Activated CD4-positive, alpha-beta T cell treated with anti-CD3 and anti-CD28 coated beads, Interleukin-2, amount 50 U/mL, for 4 hours (primary cell): ENCODE results near the gene RTN4IP1.

ENCODE experiments used
- DNase-seq, 2 experiments: peaks; one replicate each; pipeline ENCODE4 v3.0.0-alpha.2; 2020

Gene RTN4IP1, protein sequence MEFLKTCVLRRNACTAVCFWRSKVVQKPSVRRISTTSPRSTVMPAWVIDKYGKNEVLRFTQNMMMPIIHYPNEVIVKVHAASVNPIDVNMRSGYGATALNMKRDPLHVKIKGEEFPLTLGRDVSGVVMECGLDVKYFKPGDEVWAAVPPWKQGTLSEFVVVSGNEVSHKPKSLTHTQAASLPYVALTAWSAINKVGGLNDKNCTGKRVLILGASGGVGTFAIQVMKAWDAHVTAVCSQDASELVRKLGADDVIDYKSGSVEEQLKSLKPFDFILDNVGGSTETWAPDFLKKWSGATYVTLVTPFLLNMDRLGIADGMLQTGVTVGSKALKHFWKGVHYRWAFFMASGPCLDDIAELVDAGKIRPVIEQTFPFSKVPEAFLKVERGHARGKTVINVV

DNA sequence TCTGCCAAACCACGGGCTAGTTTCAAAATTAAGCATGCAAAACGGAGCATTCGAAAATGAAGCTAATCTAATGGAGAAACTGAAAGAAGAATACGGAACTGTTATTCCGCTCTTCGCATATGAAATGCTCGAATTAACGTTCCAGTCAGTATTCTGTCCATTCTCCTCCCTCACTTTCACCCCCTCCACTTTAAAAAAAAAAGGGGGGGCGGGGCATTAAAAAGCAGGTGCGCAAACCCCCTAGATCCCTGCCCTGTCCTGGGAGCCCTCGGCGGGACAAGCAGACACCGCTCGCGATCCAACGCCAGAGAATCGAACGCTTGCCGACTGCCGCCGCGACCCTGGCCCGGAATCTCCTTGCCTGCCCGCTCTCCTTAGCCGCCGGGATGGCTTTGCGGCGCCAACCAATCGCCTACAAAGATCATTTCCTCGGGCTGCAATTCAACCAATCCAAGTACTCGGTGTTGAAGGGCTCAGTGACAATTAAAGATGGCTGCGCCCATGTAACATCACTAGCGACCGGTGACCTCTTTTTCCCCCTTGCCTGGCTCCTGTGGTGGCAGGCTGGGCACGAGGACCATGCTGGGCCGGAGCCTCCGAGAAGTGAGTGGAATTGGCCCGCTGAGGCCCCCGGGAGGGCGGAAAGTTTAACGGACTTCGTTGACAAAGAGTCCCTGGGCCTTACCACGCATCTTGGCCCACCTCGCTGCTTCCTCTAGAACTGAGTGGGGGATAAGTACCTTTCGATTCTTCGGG, at the start of gene RTN4IP1, which contains the start of gene QRSL1:
RTN4IP1 (minus strand) TSS at position 396 of the 756 bp plus-strand sequence. CDS start 477 bp downstream, outside the sequence.
QRSL1 (plus strand) TSS at position 476 of the 756 bp plus-strand sequence; CDS start at position 580, 104 bp downstream.
- DNase-seq, result peak; percentile 78 to 80

DNA sequence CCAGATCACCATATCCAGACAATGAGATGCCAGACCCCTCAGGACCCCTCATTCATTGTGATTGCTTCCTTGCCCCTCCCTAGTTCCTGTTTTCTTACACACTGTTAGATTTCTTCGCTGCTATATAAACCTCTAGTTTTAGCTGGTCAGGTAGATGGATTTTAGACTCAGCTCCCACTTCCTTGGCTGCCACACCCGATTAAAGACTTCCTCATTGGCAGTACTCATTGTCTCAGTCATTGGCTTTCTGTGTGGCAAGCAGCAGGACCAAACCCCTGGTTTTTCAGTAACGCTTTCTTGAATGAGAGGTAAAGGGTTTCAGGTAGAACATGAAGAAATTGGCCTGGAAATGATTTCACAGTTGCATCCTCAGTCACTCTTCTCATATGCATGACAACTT, 48.0 kb upstream of the RTN4IP1 start:
- no peak for DNase-seq

DNA sequence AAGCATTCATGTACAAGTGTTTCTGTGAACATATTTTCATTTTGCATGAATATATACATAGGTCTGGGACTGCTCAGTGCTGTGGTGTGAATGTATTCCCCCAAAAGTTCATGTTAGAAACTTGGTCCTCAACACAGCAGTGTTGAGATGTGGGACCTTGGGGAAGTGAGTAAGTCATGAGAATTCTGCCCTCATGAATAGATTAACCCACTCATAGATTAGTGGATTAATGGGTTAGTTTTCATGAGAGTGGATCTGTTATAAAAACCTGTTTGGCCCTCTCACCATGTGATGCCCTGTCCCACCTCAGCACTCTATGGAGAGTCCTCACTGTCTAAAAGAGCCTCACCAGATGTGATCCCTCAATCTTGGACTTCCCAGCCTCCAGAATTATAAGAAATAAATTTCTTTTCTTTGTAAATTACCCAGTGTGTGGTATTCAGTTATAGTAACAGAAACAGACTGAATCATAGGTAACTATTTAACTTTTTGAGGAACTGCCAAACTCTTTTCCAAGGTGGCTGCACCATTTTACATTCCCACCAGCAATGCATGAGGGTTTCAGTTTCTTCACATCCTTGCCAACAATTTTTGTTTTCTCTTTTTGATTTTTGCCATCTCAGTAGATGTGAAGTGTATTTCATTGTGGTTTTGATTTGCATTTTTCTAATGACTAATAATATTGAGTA, 45.4 kb upstream of the RTN4IP1 start:
- no peak for DNase-seq

DNA sequence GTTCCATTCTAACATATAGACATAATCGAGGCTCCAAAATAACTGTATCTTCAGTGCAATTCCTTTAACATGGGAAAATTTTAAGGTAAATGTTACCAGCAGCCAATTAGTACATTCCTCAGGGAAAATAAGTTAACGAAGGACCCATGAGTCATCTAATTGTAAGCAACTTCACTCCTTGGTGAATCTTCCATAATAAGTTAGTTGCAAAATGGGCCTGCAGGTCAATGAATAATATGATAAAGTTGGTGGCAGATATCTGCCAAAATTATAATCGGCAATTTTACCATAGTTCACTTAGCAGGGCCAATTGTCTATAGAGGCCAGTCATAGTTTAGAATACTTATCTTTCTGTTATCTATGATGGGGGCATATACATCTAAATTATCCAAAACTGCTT, 42.4 kb upstream of the RTN4IP1 start:
- DNase-seq, result no peak

DNA sequence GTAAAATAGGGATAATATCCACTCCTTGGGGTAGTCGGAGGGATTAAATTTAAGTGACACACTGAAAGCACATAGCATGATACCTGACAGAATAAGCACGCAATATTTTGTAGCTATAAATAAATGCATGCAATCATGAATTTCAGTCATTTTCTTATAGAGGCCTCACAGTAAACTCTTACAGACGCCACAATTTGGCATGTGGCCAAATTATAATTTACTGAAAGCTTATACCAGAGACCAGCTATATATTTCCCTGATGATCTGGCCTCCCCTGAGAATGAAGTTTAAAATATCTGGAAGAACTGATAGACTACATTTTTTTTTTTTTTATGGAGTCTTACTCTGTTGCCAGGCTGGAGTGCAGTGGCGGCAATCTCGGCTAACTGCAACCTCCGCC, 40.9 kb upstream of the RTN4IP1 start:
- DNase-seq, result no peak

DNA sequence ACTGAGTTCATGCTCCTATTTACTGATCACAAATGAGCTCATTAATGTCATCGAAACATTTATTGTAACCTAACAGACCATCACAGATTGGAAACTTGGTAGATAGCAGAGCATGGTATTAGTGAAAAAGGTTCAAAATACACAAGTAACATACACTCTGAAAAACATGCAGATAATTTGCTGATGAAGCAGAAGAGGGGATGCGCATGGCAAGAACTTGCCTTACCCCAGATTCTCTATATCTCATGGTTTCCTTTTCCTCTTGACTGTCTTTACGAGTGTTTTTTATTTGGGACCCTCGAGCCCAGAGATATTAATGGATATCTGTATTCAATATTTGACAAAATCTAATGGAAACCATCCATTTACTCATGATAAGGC, 37.7 kb upstream of the RTN4IP1 start:
- DNase-seq, result no peak

DNA sequence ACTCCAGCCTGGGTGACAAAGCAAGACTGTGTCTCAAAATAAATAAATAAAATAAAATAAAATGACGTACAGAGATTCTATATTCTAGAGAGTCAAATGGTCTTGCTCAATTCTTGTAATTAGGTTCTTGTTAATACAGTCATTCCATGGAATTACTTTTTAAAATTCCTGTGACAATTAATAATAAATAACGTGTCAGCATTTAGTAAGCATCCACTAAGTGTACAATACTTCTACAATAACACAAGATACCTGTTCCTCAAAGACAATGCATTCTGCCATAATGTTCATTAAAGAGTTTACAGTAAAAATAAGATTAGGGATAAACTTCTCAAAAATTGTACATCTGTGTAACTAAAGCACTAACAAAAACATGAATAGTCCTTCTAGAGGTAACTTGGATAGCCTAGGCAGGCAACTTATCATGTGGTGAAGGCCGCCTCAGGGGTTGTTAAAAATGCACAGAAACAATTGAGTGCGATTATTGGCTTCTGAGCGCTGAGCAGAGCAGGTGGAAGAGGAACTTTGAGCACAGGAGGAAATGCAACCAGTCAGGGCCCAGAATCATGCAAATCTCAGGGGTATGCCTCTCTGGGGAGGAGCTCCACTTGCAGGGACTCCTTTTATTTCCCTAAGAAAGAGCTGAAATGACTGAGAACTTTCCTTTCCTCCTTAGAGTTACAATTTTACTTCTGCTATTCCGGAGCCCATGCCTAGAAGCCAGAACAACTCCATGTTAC, 37.2 kb upstream of the RTN4IP1 start:
- no peak for DNase-seq

DNA sequence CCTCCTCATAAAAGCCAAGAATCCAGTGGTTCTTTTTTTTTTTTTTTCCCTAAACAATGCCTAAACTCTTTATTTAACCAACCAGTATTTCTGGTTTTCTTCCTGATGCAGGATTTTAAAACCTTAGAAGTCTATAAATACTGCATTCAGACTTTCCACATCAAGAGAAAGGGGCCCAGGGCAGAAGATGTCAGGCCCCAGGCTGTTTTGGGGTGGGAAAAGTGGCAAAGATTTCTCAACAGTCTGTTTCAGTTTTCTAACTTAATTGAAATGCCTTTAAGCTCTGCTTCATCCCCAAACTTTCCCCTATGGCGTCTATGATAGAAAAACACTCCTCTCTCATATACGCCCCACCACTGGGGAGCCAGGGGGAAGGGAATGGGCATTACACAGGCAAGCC, 33.2 kb upstream of the RTN4IP1 start:
- no peak for DNase-seq

DNA sequence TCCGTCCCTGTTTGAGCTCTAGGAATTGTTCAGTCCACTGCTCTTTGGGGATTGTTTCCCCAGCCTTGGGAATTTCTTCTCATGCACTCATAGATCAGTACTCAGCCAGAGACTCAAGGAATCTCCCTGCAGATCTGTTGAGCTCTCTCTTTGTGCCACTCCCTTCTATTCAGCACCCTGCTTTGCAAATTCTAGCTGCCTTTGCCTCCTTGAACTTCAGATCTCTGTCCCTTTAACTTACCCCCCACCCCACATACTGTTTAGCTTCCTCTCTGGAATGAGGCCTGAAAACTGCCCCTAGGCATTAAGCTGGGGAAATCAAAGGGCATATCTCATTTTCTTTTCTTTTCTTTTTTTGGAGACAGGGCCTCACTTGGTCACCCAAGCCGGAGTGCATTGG, 30.6 kb upstream of the RTN4IP1 start:
- no peak for DNase-seq

DNA sequence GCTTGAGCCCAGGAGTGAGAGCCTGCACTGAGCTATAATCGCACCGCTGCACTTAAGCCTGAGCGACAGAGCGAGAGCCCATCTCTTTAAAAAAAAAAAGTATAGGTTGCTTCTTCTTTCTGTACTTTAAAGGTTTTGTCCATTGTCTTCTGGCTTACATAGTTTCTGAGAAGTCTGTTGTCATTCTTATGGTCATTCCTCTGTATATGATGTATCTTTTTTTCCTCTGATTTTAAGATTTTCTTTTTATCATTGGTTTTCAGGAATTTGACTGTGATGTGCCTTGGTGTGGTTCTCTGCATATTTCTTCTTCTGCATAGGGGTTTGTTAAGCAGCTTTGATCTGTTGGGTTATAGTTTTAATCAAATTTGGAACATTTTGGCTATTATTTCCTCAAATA, 29.2 kb upstream of the RTN4IP1 start:
- DNase-seq, result no peak

DNA sequence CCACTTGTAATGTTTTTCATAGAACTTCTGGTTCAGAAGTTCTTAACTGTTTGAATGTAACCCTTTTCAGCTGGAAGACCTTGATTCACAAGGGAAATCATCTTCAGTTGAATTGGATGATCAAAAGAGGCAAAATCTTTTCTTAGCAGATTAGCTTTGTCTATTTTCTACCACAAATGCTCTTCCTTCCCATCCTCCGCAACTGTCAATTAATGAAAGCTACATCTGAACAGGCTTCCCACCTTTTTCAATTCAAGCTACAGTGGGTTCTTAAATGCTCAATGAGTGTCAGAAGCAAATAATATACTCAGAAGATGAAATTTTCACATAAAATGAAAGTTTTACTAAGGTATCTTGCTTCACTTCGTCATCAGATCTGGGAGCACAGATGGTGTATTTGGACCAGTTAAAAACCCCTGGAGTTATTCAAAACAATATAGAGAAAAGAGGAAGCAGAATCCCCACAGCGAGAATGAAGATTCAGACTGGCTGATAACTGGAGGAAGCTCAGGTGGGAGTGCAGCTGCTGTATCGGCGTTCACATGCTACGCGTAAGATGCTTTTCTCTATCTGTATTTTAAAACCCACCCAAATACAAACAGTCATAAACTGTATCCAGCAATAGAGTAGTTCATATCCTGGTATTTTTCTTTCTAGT, 19.5 kb upstream of the RTN4IP1 start:
- DNase-seq, result no peak

DNA sequence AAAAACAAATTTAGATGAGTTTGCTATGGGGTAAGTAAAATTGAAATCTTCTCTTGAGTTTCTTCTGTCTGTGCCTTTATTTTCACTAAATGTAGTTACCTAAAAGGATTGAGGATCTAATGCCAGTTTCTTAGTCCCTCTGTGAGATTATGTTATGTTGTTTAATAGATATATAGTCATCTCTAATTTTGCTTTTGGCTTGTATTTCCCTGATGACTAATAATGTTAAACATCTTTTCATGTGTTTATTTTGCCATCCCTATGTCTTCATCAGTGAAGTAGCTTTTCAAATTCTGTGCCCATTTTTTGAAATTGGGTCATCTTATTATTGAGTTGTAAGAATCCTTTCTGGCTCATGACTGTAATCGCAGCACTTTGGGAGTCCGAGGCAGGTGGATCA, 13.8 kb upstream of the RTN4IP1 start:
- DNase-seq, result no peak

DNA sequence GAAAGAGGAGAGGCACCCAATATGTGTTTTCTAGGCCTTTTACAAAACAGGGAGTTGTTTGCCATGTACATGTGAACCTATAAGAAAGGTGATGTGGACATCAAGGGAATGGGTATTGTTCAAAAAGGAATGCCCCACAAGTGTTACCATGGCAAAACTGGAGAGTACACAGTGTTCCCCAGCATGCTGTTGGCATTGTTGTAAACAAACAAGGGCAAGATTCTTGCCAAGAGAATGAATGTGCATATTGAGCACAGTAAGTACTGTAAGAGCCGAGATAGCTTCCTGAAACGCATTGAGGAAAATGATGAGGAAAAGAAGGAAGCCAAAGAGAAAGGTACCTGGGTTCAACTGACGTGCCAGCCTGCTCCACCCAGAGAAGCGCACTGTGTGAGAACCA, 13.2 kb upstream of the RTN4IP1 start:
- DNase-seq, result no peak

DNA sequence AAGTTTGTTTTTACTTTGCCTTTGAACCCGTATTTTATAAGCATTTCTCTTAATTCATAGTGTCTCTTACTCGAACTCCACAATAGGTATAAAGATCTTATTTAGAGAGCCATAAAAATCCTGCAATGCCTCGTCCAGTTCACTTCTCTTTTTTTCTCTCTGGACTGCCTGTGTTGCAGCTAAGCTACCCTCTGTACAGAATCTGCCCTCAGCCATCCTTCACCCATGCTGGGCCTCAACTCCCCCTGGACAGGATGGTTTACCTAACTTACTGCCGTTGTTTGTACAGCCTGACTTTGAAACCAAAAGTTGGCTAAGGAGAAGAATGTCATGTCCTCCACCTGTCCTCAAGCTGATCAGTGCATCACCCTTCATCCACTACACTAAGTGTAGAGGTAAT, 10.5 kb upstream of the RTN4IP1 start:
- no peak for DNase-seq

DNA sequence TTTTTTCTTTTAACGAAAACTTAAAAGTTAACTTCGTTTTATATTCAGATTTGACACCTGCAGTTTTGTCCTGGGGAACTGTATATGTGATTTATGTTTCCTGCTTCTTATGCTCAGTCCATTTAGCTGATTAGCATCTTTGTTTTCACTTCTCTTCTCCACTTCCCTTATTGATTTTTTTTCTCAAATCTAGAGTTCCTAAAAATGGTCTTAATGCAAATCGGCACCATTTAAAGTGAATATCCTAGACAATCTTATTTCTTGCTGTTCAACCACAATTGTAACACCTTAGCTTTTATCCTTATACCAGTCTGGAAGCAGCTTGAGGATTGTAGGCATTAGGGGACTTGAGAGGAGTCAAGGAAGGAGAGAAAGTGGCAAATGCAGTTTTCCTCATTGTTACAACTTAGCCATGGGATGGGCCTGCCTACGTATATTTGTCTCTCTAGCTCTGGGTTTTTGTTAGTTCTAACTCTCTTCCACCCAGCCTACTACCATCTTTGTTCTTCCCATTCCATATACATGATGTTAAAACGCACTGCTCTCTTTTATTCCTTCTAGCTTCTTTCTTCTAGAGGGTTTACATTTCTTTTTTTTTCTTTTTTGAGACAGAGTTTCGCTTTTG, 8.5 kb upstream of the RTN4IP1 start:
- no peak for DNase-seq

DNA sequence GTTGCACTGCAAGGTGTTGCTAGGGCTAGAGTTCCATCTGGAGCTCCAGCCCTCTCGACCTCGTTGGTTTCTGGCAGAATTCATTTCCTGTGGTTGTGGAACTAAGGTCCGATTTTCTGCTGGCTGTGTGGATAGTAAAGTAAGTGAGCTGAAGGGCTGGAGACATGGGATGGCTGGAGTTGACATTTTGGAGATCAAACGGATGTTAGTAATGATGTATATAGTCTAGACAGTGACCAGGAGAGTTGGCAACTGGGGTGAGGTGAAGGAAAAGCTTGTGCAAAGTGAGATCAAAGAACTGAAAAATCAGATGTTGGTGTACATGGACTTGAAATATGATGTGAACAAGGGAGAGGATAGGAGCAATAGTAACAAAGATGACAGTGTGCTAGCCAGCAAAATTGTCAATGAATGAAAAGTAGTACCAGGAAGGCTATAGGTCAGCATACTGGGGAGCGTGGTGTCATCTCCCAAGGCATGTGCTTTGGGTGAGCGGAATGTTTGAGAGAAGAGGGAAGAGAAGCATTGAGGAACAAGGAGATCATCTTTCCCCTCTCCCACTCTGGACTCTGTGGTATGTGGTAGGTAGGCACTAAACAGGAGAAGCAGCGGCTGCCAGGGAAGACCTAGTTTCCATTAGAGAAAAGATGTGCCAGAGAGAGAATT, 7.9 kb upstream of the RTN4IP1 start:
- DNase-seq, result no peak

DNA sequence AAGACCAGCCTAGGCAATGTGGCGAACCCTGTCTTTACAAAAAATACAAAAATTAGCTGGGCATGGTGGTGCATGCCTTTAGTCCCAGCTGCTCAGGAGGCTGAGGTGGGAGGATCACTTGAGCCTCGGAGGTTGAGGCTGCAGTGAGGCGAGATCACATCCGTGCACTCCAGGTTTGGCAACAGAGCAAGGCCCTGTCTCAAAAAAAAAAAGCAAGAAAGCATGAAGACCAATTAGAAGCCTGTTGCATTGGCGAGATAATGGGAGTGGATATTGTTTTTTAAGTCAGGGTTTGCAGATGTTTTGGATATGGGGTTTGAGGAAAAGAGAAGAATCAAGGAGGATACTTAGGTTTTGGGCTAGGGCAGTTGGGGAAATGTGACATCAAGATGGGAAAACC, 5.3 kb upstream of the RTN4IP1 start:
- no peak for DNase-seq

DNA sequence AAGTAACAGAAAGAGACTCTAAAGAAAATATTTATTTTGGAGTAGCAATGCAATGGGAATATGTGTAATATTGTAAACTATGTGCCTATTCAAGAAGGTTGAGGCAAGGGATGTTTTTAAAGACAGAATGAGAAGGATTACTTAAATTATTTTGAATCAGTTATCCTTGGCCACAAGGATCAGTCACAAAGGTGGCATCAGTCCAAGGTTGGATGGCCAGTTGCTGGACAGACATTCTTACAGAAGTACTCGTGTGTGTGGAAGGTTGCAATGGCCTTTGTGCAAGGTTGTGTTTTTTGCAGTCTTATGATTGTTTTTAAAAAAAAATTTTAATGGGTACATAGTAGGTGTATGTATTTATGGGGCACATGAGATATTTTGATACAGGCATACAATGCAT, 2.0 kb upstream of the RTN4IP1 start:
- no peak for DNase-seq

DNA sequence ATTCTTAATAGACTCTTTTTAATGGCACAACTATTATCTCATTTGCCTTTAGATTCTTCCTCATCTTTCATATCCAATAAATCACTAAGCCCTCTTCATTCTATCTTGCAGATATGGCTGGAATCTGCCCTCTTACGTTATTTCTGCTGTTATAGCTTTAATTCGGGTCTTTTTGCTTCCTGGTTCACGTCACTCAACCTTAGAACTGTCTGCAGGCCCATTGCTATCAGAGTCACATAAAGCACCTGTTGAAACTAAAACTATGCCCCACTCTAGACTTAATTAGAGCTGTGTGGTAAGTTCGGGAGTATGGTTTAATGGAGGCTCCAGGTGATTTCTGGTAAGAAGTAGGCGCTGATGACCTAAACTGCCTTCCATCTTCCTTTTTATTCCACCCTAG, 1.1 kb upstream of the RTN4IP1 start:
- DNase-seq, result no peak

DNA sequence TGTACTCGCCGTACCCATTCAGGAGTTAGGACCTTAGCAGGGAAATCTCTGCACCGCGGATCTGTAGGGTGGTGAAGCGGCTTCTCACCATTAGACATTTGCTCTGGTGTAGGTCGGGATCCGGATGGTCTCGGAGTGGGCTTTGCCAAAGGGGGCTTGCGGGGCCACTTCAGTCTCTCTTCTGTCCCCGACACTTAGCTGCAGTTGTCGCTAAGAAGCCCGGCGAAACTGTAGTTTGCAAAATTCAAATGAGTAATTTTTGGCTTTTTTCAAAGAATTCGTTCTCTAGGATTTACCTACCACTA, 513 bp upstream of the RTN4IP1 start:
- DNase-seq, result no peak

DNA sequence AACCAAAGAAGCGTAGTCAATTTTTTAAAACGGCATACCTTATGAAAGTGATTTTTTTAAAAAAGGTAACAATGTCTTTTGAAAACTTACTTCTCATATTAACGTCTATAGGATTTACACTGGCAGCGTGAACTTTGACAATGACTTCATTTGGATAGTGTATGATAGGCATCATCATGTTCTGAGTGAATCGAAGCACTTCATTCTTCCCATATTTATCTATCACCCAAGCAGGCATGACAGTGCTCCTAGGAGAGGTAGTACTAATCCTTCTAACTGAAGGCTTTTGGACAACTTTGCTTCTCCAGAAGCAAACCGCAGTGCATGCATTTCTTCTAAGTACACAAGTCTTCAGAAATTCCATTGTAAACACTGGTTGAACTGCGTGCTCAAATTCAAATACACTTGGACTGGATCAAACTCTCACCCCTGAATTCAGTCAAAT, 618 bp downstream of the RTN4IP1 start:
- DNase-seq, result no peak
